ENCODE data around the gene SHKBP1.

GRCh38 chr19:40575326-40575725 is 1.3 kb upstream of the SHKBP1 start:
- no peak for TF ChIP-seq CTCF (conservative IDR thresholded peaks at IDR 0.05; ENCODE audit: low read length)
- no peak for TF ChIP-seq EZH2phosphoT487 (IDR thresholded peaks at IDR 0.05; ENCODE audit: borderline replicate concordance, low read depth, low read length)
